SU-DHL-6 (cell line): ENCODE results near the gene IL1A.

Experiments
- EZH2phosphoT487 ChIP-seq: fragments of 200-600 bp; sonication (generic), shearing (Covaris generic); conservative IDR thresholded peaks from 2 replicates; pipeline ENCODE4 v1.6.1; 2018; ENCODE audit warnings: mild to moderate bottlenecking, antibody characterized with exemption, low read length, moderate library complexity, mixed read lengths
- TF ChIP-seq, protein P1 (sequence below): fragments of 200-600 bp; sonication (generic); IDR thresholded peaks from one replicate; pipeline ENCODE4 v1.5.1; 2017; ENCODE audit warnings: antibody characterized with exemption, mild to moderate bottlenecking, low read length, moderate library complexity; ENCODE audit not compliant: insufficient read depth, poor library complexity, severe bottlenecking

DNA sequence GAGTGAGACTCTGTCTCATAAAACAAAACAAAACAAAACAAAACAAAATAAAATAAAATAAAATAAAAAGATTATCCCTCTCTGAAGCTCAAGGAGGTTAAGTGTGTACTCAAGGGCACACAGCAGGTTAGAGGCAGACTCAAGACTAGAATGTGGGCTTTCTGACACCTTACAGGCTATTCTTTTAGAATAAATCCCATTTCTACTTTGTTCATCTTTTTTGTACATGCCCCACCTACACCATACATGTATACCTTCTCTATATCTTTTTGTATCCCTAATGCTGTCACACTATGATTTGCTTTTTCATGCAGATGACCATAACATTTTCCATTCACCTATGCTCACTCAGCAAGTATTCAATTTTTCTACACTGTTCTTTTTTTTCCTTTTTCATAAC lies 49.7 kb upstream of the IL1A start:
- TF ChIP-seq, protein P1, sequence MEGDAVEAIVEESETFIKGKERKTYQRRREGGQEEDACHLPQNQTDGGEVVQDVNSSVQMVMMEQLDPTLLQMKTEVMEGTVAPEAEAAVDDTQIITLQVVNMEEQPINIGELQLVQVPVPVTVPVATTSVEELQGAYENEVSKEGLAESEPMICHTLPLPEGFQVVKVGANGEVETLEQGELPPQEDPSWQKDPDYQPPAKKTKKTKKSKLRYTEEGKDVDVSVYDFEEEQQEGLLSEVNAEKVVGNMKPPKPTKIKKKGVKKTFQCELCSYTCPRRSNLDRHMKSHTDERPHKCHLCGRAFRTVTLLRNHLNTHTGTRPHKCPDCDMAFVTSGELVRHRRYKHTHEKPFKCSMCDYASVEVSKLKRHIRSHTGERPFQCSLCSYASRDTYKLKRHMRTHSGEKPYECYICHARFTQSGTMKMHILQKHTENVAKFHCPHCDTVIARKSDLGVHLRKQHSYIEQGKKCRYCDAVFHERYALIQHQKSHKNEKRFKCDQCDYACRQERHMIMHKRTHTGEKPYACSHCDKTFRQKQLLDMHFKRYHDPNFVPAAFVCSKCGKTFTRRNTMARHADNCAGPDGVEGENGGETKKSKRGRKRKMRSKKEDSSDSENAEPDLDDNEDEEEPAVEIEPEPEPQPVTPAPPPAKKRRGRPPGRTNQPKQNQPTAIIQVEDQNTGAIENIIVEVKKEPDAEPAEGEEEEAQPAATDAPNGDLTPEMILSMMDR, result no peak
- TF ChIP-seq EZH2phosphoT487, result no peak
